ENCODE measurements around the gene RIT2.
"Not testable (repeated sequence)": the region's sequence is repeated elsewhere in the genome, so short reads cannot be mapped to it uniquely, and the experiment has no call there.

- not testable (repeated sequence) for TF ChIP-seq TAF1 (IDR thresholded peaks at IDR 0.05; ENCODE audit: borderline replicate concordance, low read depth, low read length); POLR2AphosphoS5 (IDR thresholded peaks at IDR 0.05; ENCODE audit: low read depth, low read length)
These were observed 374.2 kb downstream of the RIT2 start for GRCh38 chr18:42741299-42741698.
